Caco-2 (cell line): ENCODE results near the gene DBI. TPM values are rescaled to one million over a fixed set of nuclear protein-coding genes. Genes with fewer than 3 reads are reported as not detected.

Experiments used
- BruUV-seq: library from RNA; stranded (reverse); fragments of 400-500 nt; replicated peaks from 2 replicates; lab custom pipeline; 2021; lab: Mats Ljungman, UMichigan
- CTCF ChIA-PET: fragments of 300-600 bp; sonication (Branson Sonifier 250); formaldehyde crosslinking; loops from one replicate; lab custom pipeline; 2022; ENCODE audit warnings: antibody characterized with exemption; lab: Charles Lee
- POLR2A ChIA-PET: fragments of 300-600 bp; sonication (Branson Sonifier 250); formaldehyde crosslinking; loops from one replicate; lab custom pipeline; 2022; ENCODE audit warnings: antibody characterized with exemption; lab: Charles Lee
- DNase-seq, 2 experiments: peaks; one replicate each; pipeline versions ENCODE4 v3.0.0 to v3.0.0-alpha.2; 2020 to 2022
- H3K27me3 ChIP-seq: replicated peaks from 2 replicates; pipeline ENCODE4 v1.6.0; 2011; ENCODE audit warnings: low read length; ENCODE audit not compliant: control insufficient read depth, insufficient read depth
- H3K36me3 ChIP-seq: 2 replicates; pipeline ENCODE4 v1.5.1; 2011; ENCODE audit warnings: low read length; ENCODE audit not compliant: control insufficient read depth, insufficient read depth
- H3K4me1 ChIP-seq: fragments of 250-450 bp; sonication (Bioruptor Pico); 2 replicates; pipeline ENCODE4 v1.5.1; 2020; ENCODE audit warnings: mild to moderate bottlenecking
- H3K4me3 ChIP-seq: 2 replicates; pipeline ENCODE4 v1.5.1; 2011; ENCODE audit warnings: low read depth, mild to moderate bottlenecking, control low read depth, low read length
- H3K9me3 ChIP-seq: fragments of 250-450 bp; sonication (Bioruptor Pico); 2 replicates; pipeline ENCODE4 v1.5.1; 2020; ENCODE audit warnings: mild to moderate bottlenecking, moderate library complexity
- H3K27ac Mint-ChIP-seq: one replicate; pipeline ENCODE4 v1.8.0; 2022; ENCODE audit warnings: mixed read lengths; ENCODE audit not compliant: unreplicated experiment
- H3K27me3 Mint-ChIP-seq: one replicate; pipeline ENCODE4 v1.8.0; 2022; ENCODE audit warnings: mixed read lengths; ENCODE audit not compliant: insufficient read depth, unreplicated experiment
- H3K36me3 Mint-ChIP-seq: one replicate; pipeline ENCODE4 v1.8.0; 2022; ENCODE audit warnings: mild to moderate bottlenecking, mixed read lengths; ENCODE audit not compliant: insufficient read depth, unreplicated experiment
- H3K4me1 Mint-ChIP-seq: one replicate; pipeline ENCODE4 v1.8.0; 2022; ENCODE audit warnings: low read depth, mixed read lengths; ENCODE audit not compliant: unreplicated experiment
- H3K4me3 Mint-ChIP-seq: one replicate; pipeline ENCODE4 v1.8.0; 2022; ENCODE audit warnings: mild to moderate bottlenecking, moderate library complexity, mixed read lengths; ENCODE audit not compliant: unreplicated experiment
- H3K9me3 Mint-ChIP-seq: one replicate; pipeline ENCODE4 v1.8.0; 2022; ENCODE audit warnings: mixed read lengths; ENCODE audit not compliant: unreplicated experiment
- intact Hi-C: fragments of 100-400 bp; cut with micrococcal nuclease; formaldehyde crosslinking; loops from one replicate; pipeline ENCODE4 v1.10.0; 2022; ENCODE audit not compliant: unreplicated experiment
- total RNA-seq: library from RNA; stranded (reverse); gene quantifications from 2 replicates; pipeline ENCODE4 v1.2.3, GENCODE V29; 2022
- TF ChIP-seq, protein P1 (sequence below), 2 experiments: fragments of 200-600 bp in 1 of 2; IDR thresholded peaks; 1 replicate in 1 of 2; 2 replicates in 1 of 2; pipeline versions ENCODE4 v1.5.1 to v1.8.0; 2011 to 2022; ENCODE audit warnings: antibody characterized with exemption in 1 of 2, control low read depth in 1 of 2, inconsistent platforms in 1 of 2, low read depth in 1 of 2, low read length in 1 of 2, mild to moderate bottlenecking in 1 of 2, moderate library complexity in 1 of 2; ENCODE audit not compliant: insufficient read depth in 1 of 2, severe bottlenecking in 1 of 2, unreplicated experiment in 1 of 2

DBI gene
- total RNA-seq, 1 experiment from 2014 or later: 257 TPM

DNA sequence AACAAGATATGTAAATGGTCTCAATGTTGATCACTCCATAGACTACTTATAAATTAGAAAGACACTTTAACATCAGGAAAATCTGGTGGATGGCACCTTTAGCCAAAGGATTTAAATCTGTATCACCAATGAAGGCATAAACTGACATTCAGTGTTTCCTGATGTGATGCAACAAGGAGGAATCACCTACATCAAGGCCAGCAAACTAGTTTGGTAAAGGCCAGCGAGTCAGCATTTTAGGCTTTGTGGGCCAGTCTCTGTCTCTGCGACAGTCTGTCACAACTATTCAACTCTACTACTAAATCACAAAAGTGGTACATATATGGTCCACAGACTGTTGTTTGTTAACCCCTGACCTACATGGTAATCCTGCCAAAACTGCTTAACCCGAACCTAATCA is 33.4 kb upstream of the DBI start:
- Mint-ChIP-seq H3K27me3 (no peaks in the 10 kb centered on the region), H3K9me3 (no peaks in the 10 kb centered on the region), H3K4me3 (no peak overlapping the region), H3K4me1 (no peaks in the 10 kb centered on the region), H3K27ac (no peak overlapping the region), H3K36me3 (no peaks in the 10 kb centered on the region)
- no peaks in the 10 kb centered on the region for H3K4me1 ChIP-seq
- DNase-seq: no peak
- no TSS peak for BruUV-seq
- TF ChIP-seq, protein P1, sequence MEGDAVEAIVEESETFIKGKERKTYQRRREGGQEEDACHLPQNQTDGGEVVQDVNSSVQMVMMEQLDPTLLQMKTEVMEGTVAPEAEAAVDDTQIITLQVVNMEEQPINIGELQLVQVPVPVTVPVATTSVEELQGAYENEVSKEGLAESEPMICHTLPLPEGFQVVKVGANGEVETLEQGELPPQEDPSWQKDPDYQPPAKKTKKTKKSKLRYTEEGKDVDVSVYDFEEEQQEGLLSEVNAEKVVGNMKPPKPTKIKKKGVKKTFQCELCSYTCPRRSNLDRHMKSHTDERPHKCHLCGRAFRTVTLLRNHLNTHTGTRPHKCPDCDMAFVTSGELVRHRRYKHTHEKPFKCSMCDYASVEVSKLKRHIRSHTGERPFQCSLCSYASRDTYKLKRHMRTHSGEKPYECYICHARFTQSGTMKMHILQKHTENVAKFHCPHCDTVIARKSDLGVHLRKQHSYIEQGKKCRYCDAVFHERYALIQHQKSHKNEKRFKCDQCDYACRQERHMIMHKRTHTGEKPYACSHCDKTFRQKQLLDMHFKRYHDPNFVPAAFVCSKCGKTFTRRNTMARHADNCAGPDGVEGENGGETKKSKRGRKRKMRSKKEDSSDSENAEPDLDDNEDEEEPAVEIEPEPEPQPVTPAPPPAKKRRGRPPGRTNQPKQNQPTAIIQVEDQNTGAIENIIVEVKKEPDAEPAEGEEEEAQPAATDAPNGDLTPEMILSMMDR (IDR thresholded peaks at IDR 0.05; ENCODE audit: insufficient read depth in 1 of 2, low read depth in 1 of 2, low read length in 1 of 2, severe bottlenecking in 1 of 2, unreplicated experiment in 1 of 2): no peak
- ChIA-PET POLR2A (no interaction called here), CTCF (no interaction called here)
- intact Hi-C loops: no loop called here
- H3K4me3 ChIP-seq: no peak overlapping the region
- H3K36me3 ChIP-seq: no peaks in the 10 kb centered on the region
- no peaks in the 10 kb centered on the region for H3K9me3 ChIP-seq
- no peaks in the 10 kb centered on the region; the same call in 1 of the 2 replicates for H3K27me3 ChIP-seq

- H3K4me3 ChIP-seq: no peak overlapping the region
- H3K27me3 ChIP-seq: no peaks in the 10 kb centered on the region; the same call in 1 of the 2 replicates
- Mint-ChIP-seq H3K27ac (no peak overlapping the region), H3K36me3 (no peaks in the 10 kb centered on the region), H3K9me3 (no peaks in the 10 kb centered on the region), H3K27me3 (no peaks in the 10 kb centered on the region), H3K4me3 (no peak overlapping the region), H3K4me1 (no peaks in the 10 kb centered on the region)
- TF ChIP-seq, protein P1 (IDR thresholded peaks at IDR 0.05; ENCODE audit: insufficient read depth in 1 of 2, low read depth in 1 of 2, low read length in 1 of 2, severe bottlenecking in 1 of 2, unreplicated experiment in 1 of 2): no peak
- no peak for DNase-seq
- H3K36me3 ChIP-seq: no peaks in the 10 kb centered on the region
- H3K4me1 ChIP-seq: no peaks in the 10 kb centered on the region
- ChIA-PET POLR2A (no interaction called here), CTCF (no interaction called here)
- intact Hi-C loops: no loop called here
- no TSS peak for BruUV-seq
- H3K9me3 ChIP-seq: no peaks in the 10 kb centered on the region
Observed at GRCh38 chr2:119333833-119334232, 32.9 kb upstream of the DBI start.

DNA sequence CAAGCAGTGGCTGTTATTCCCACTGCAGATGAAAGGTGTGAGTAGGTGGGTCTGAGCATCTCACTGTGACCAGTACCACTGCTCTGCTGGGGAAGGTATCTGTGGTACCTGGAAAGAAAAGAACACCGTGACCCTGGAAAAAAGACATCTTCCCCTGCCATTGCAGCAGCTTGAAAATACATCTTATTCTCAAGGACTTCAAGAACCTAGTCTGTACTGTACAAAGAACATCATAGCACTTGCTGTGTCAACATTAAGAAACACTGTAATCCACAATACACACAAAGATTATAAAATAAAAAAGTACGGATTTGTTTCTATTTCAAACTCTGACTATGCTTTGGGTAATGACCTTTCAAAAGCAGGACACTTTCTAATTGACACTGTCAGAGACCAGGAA is 29.0 kb upstream of the DBI start:
- POLR2A ChIA-PET: no interaction called here
- TF ChIP-seq, protein P1 (IDR thresholded peaks at IDR 0.05; ENCODE audit: insufficient read depth in 1 of 2, low read depth in 1 of 2, low read length in 1 of 2, severe bottlenecking in 1 of 2, unreplicated experiment in 1 of 2): no peak
- no peaks in the 10 kb centered on the region for H3K9me3 ChIP-seq
- H3K4me3 Mint-ChIP-seq: no peak overlapping the region
- no peak for DNase-seq
- H3K4me1 Mint-ChIP-seq: no peaks in the 10 kb centered on the region
- no peaks in the 10 kb centered on the region for H3K9me3 Mint-ChIP-seq
- BruUV-seq: no TSS peak
- no peaks in the 10 kb centered on the region for H3K36me3 ChIP-seq
- no peaks in the 10 kb centered on the region; the same call in 1 of the 2 replicates for H3K27me3 ChIP-seq
- no peak overlapping the region for H3K27ac Mint-ChIP-seq
- no peak overlapping the region for H3K4me3 ChIP-seq
- H3K4me1 ChIP-seq: no peaks in the 10 kb centered on the region
- CTCF ChIA-PET: no interaction called here
- H3K36me3 Mint-ChIP-seq: no peaks in the 10 kb centered on the region
- intact Hi-C loops: no loop called here
- H3K27me3 Mint-ChIP-seq: no peaks in the 10 kb centered on the region
